Fibroblast of skin of abdomen (primary cell): ENCODE measurements around the gene SLC9A7.

Experiments used
- DNase-seq: peaks from one replicate; pipeline ENCODE4 v3.0.0-alpha.2; 2013

SLC9A7 gene

DNA sequence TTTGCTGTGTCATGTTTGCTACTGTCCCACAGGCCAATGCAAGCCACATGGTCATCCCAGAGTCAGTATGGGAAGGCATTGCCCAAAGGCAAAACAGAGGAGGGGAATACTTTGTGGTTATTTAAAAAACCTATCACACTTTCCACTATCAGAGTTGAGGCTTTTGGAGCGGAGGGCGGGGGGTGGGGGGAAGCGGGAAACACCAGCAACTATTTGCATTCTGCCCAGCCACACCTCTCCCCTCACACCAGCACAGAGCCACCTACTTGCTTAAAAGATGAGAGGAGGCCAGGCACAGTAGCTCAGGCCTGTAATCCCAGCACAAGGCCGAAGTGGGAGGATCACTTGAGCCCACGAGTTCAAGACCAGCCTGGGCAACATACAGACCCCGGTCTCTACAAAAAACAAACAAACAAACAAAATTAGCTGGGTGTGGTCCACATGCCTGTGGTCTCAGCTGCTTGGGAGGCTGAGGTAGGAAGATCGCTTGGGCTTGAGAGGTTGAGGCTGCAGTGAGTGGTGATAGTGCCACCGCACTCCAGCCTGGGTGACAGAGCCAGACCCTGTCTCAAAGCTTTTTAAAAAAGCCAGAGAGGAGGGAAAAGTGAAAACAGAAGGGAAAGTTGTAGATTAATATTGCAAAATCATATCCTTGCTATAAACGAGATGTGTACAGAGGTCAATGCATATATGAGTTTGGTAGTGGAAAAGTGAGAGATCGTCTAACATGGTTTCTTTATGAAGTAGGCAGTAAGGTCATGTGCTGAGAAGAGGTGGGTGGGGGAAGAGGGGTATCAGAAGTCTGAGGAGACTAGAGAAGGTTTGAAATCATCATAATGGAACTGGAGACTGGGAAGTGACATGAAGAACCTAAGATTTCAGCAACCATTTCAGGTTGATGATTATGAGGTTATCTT lies 187.2 kb downstream of the SLC9A7 start:
- no peak for DNase-seq

GRCh38 chrX:46569621-46570020 lies 189.3 kb downstream of the SLC9A7 start:
- DNase-seq = no peak

DNA sequence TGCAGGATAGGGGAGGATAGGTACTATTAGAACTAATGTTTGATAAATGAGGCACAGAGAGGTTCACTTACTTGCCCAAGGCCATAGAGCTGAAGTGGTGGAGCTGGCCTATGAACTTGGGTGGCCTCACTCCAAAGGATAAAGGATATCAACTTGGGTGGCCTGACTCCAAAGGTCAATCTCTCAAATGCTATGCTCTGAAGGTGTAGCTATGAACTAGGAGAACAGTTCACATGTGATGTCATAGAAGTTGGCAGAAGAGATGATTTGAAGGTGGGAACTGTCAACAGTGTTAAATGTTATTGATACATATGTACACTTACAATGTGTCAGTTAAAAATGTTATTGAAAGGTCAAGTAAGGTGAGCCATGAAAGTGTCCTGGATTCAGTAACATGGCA lies 191.5 kb downstream of the SLC9A7 start:
- DNase-seq = no peak

DNA sequence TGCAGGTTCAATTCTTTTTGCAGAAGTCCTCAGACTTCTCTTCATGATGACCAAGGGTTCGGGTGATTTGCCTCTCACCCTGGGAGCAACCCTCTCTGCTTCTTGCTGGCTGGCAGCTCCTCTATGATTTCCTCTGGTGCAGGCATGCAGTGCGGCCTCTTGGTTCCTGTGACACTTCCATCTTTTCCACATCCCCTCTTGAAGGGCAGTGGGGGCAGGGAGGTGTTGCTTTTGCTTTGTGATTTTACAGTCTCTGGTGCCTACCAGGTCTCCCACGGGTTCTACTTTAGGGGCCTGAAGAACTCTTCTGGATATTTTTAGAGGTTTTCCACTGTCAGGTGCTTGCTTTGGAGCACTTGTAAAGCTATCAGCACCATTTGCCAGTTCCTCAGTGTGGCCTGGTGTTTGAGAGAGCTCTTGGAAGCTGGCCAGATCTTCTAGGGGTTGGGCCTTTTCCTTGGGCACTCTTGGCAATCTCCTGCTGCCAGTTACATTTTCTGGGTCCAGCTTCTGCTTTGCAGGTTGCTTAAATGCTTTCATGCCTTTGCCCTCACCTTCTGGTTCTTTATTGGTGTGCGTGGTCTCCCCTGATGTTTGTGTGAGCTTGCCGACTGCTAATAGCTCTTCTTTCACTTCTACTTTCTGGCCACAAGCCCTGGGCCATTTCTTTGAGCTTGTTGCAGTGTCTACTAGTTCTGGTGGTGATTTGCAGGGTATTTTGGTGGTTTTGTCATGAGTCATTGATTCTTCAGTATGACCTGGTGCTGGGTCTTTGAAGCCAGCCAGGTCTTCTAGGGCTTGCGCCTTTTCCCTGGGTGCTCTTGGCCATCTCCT lies 196.9 kb downstream of the SLC9A7 start:
- DNase-seq = no peak

- DNase-seq = no peak
Measured at GRCh38 chrX:46559062-46559461, 199.9 kb downstream of the SLC9A7 start.

GRCh38 chrX:46554942-46555341 lies 204.0 kb downstream of the SLC9A7 start:
- no peak for DNase-seq

- no peak for DNase-seq
Measured at GRCh38 chrX:46553935-46554334, 205.0 kb downstream of the SLC9A7 start.

DNA sequence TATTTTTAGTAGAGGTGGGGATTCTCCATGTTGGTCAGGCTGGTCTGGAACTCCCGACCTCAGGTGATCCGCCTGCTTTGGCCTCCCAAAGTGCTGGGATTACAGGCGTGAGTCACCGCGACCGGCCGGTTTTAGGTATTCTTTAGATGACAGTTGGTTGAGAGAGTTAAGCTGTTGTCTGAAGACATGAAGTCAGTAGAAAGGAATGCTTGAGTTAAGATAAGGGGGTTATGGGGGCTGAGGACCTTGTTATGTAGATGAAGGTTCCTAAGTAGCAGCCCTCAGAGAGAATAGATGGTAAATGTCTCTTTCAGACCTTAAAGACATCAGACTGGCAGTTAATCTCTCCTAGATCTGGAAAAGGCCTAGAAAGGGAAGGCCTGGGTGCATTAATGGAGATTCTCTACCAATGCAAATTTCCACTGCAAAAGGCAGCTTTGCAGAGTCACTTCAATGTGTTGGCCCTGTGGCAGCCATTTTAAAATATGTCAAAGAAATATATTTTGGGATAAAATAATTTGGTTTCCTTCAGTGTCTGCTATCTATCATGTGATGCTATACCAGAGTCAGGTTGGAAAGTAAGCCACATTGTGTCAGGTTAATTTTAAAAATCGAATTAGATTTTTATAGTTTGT lies 207.3 kb downstream of the SLC9A7 start:
- peak; percentile 62 for DNase-seq

GRCh38 chrX:46549914-46550313 lies 209.0 kb downstream of the SLC9A7 start:
- DNase-seq = no peak
